AG04450 (cell line): Measurements from ENCODE around the gene CENPX. TPM values are rescaled to one million over a fixed set of nuclear protein-coding genes. Genes with fewer than 3 reads are reported as not detected.

ENCODE experiments used
- CTCF ChIA-PET: fragments of 300-600, 350-600 bp; formaldehyde crosslinking; extraction: SDS; loops from one replicate; lab custom pipeline; 2022; ENCODE audit warnings: antibody characterized with exemption, inconsistent platforms; lab: Charles Lee
- POLR2A ChIA-PET: fragments of 350-600 bp; formaldehyde crosslinking; extraction: SDS; loops from one replicate; lab custom pipeline; 2021; ENCODE audit warnings: antibody characterized with exemption, inconsistent platforms; lab: Yijun Ruan, JAX
- DNase-seq: peaks from one replicate; pipeline ENCODE4 v3.0.0-alpha.2; 2011; ENCODE audit warnings: low read depth, low spot score
- H3K27ac ChIP-seq: one replicate; pipeline ENCODE4 v1.5.1; 2012; ENCODE audit warnings: low read depth, low read length, control low read depth
- H3K27me3 ChIP-seq: one replicate; pipeline ENCODE4 v1.6.0; 2012; ENCODE audit warnings: low read length; ENCODE audit not compliant: control insufficient read depth, insufficient read depth
- H3K4me3 ChIP-seq: 2 replicates; pipeline ENCODE4 v1.5.1; 2011; ENCODE audit warnings: mild to moderate bottlenecking, low read depth, low read length, control low read depth
- H3K9me3 ChIP-seq: 2 replicates; pipeline ENCODE4 v1.5.1; 2012; ENCODE audit warnings: low read length; ENCODE audit not compliant: control insufficient read depth, insufficient read depth
- CTCF ChIP-seq: IDR thresholded peaks from 2 replicates; pipeline ENCODE4 v1.5.1; 2011; ENCODE audit warnings: low read depth, low read length, control low read depth, inconsistent platforms
- polyA plus RNA-seq: library from polyadenylated mRNA; depleted of rRNA; stranded (reverse); fragments of >200 nt; gene quantifications from 2 replicates; pipeline ENCODE4 v1.2.3, GENCODE V29; 2011

Gene CENPX
- polyA plus RNA-seq, 1 experiment, result 32.5 TPM

GRCh38 chr17:82055023-82055964, 32.6 kb upstream of the CENPX start:
- TF ChIP-seq CTCF, result no peak
- POLR2A ChIA-PET, result interaction anchor here (1.0 kb wide), 1 partner anchor 10 kb away, joined by 3 read pairs; no protein-coding TSS in a partner anchor
- H3K27me3 ChIP-seq, result no peaks in the 10 kb centered on the region
- no peak overlapping the region for H3K4me3 ChIP-seq
- no peak for DNase-seq
- CTCF ChIA-PET, result interaction anchor here (1.3 kb wide), 1 partner anchor 25 kb away, joined by 5 read pairs; no protein-coding TSS in a partner anchor
- no peak overlapping the region for H3K27ac ChIP-seq
- H3K9me3 ChIP-seq, result peaks cover 4% of the 10 kb centered on the region; the same call in 1 of the 2 replicates

DNA sequence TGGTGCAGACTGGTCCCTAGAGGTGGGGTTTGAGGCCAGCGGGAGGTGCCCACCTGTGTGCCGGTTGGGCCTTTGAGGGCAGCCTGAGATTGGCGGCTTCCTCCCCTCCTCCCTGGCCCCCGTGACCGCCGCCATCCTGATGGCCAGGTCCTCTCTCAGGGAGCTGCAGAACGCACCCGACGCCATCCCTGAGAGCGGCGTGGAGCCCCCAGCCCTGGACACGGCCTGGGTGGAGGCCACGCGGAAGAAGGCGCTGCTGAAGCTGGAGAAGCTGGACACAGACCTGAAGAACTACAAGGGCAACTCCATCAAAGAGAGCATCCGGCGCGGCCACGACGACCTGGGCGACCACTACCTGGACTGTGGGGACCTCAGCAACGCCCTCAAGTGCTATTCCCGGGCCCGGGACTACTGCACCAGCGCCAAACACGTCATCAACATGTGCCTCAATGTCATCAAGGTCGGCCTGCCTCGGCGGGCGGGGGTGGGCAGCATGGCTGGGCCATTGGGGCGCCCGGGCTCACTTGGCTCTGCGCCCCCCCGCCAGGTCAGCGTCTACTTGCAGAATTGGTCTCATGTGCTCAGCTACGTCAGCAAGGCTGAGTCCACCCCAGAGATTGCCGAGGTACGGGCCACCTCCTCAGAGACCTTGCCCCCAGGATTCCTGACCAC, 31.8 kb upstream of the CENPX start:
- peaks cover 4% of the 10 kb centered on the region; the same call in 1 of the 2 replicates for H3K9me3 ChIP-seq
- H3K27me3 ChIP-seq, result no peaks in the 10 kb centered on the region
- TF ChIP-seq CTCF, result no peak
- H3K27ac ChIP-seq, result no peak overlapping the region
- ChIA-PET CTCF (interaction anchor here (1.3 kb wide), 1 partner anchor 24 kb away, joined by 5 read pairs; no protein-coding TSS in a partner anchor), POLR2A (no interaction called here)
- H3K4me3 ChIP-seq, result no peak overlapping the region
- DNase-seq, result no peak

DNA sequence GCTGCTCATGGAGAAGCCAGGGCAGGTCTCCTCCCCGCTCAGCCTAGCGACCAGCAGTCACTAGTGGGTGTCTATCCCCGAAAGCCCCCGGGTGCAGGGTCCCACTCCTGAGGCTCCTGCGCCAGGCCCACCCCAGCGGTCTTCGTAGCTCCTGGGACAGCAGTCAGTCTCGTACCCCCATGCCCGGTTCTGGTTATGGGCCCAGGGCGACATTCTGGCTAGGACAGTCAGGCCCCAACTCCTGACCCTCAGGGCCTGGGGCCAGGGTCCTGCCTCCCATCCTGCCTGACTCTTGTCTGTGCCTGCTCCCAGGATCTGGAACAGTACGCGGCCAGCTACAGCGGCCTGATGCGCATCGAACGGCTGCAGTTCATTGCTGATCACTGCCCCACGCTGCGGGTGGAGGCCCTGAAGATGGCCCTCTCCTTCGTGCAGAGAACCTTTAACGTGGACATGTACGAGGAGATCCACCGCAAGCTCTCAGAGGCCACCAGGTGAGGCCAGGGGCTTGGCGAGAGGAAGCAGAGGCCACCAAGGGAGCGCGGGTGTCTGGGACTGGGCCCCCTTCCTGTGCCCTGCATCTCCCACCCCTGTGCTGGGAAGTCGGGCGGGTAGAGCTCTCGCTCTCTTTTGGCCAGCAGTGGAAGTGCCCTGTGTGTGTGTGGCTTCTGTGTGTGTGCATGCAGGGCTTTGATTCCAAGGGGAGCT, 31.0 kb upstream of the CENPX start:
- DNase-seq, result no peak
- peak overlapping the region; percentile 13; the same call in 1 of the 2 replicates for H3K4me3 ChIP-seq
- POLR2A ChIA-PET, result no interaction called here

DNA sequence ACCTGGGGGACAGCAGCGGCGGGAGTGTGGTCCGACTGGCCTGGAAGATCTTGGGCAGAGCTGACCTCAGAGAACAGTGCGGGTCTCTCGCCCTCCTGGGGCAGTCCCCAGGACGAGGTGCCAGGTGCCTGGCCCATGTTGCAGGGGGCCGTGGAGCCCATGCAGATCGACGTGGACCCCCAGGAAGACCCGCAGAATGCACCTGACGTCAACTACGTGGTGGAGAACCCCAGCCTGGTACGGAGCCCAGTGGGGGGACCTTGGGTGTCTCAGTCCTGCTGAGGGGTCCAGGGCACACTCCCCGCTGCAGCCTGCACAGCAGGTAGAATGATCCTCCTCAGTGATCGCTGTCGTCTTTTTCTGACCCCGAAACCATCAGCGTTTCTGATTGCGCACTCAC, 30.5 kb upstream of the CENPX start:
- TF ChIP-seq CTCF, result no peak
- ChIA-PET POLR2A (no interaction called here), CTCF (no interaction called here)
- Histone ChIP-seq H3K27ac (no peak overlapping the region), H3K27me3 (no peaks in the 10 kb centered on the region), H3K4me3 (peak overlapping the region; percentile 85), H3K9me3 (peaks cover 4% of the 10 kb centered on the region; the same call in 1 of the 2 replicates)
- DNase-seq, result no peak

More for the DNA sequence above, 31.0 kb upstream of the CENPX start:
- CTCF ChIA-PET, result interaction anchor here (1.3 kb wide), 1 partner anchor 23 kb away, joined by 5 read pairs; no protein-coding TSS in a partner anchor
- no peak for TF ChIP-seq CTCF
- no peaks in the 10 kb centered on the region for H3K27me3 ChIP-seq
- no peak overlapping the region for H3K27ac ChIP-seq
- peaks cover 4% of the 10 kb centered on the region; the same call in 1 of the 2 replicates for H3K9me3 ChIP-seq
